CD4-positive, alpha-beta T cell treated with Interleukin-15 for 4 hours (primary cell): ENCODE data around the gene MFSD2A.
A peak's percentile ranks its signal among the peaks of the same experiment; 100 is the strongest.
"Not testable (repeated sequence)": the region's sequence is repeated elsewhere in the genome, so short reads cannot be mapped to it uniquely, and the experiment has no call there.

ENCODE experiments used
- DNase-seq: peaks from one replicate; pipeline ENCODE4 v3.0.0-alpha.2; 2020; ENCODE audit warnings: low spot score

Gene MFSD2A

GRCh38 chr1:40003156-40004093, 48.5 kb downstream of the MFSD2A start:
- no peak for DNase-seq

GRCh38 chr1:40004857-40005256, 49.9 kb downstream of the MFSD2A start:
- DNase-seq: no peak

DNA sequence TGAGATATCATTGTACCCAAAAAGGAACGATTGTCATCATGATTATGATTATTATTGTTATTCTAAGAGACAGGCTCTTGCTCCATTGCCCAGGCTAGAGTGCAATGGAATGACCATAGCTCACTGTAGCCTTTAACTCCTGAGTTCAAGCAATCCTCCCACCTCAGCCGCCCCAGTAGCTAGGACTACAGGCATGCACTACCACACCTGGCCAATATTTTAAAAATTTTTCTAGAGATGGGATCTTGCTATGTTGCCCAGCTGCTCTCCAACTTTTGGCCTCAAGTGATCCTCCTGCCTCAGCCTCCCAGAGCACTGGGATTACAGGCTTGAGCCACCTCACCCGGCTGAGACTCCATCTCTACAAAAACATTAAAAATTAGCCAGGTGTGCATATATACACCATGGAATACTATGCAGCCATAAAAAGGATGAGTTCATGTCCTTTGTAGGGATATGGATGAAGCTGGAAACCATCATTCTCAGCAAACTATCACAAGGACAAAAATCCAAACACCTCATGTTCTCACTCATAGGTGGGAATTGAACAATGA, 52.6 kb downstream of the MFSD2A start:
- DNase-seq: not testable (repeated sequence)

GRCh38 chr1:40011198-40011597, 56.3 kb downstream of the MFSD2A start:
- DNase-seq: no peak

DNA sequence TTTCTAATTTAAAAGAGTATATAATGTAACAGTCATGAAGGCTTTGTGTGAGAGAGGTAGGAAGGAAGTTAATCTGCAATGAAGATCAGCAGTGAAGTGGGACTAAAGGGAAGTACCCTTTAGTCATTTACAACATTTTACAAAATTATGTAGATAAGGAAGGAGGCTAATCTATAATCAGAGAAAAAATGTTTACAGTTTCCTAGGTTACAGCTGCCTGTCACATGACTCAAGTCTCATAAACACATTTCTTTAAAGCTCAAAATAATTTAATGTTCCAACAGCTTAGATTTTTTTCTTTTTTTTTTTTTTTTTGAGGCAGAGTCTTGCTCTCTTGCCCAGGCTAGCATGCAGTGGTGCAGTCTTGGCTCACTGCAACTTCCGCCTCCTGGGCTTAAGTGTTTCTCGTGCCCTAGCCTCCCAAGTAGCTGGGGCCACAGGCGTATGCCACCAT, 59.3 kb downstream of the MFSD2A start:
- DNase-seq: peak; percentile 45

DNA sequence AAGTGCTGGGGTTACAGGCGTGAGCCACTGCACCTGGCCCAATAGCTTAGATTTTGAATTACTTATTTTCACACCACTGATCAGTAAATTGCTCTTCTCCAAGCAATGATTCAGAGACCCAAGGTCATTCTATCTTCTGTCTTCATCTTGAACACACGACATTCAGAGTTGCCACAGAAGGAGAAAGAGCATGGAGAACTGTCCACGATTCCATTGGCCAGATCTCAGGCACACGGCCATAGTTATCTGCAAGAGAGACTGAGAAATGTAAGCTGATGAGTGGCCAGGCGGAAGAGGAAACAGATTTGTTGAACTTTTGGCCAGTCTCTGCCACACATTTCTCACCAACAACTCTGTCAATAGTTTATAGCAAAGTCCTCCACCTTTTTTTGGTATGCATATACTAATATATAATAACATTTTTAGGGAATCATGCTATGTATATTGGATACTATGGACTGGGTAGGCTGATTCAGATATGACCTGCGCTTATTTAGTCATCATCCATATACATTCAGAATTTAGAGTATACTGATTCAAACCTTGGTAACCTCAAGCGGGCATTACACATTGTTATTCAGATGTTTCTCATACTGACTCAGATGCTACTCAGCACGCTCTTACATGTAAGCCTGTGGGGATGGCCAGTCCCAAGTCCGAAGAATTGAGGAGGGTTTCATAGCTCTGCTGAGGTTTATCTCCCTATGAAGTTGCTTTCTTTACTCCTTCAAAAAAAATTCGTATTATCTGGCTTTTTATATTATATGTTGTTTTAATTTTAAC, 60.1 kb downstream of the MFSD2A start:
- no peak for DNase-seq

DNA sequence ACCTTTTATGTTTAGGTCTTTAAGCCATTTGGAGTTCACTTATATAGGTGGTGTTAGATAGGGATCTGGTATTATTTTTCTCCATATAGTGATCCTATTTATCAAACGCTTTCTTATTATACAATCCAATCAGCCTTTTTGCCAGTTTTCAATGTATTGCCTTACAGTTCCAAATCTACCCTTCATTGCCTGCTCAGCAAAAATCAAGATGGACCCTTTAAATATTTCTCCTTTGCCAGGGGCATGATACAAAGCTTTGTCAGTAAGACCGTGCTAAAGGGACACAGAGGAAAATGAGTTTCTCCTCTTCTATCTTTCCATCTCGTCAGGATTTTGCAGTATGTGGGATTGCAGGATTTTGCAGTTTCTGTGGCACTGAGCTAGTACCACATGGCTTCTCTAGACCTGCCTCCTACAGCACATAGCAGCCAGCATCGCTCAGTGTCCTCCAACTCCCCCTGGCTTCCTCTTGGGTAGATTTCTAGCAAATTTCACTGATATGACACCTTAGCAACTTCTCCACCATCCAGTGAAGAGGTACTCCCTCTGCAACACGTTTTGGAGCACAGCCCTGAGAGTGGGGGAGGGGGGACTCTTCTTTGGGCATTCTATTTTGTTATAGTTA, 63.1 kb downstream of the MFSD2A start:
- DNase-seq: no peak
